GM12864 (cell line): Measurements from ENCODE around the gene CD58.

Experiments
- DNase-seq: peaks from one replicate; pipeline ENCODE4 v3.0.0-alpha.2; 2011; ENCODE audit warnings: low read depth
- H3K4me3 ChIP-seq: 2 replicates; pipeline ENCODE4 v1.5.1; 2011; ENCODE audit warnings: mild to moderate bottlenecking, low read depth, low read length, control low read depth
- CTCF ChIP-seq: IDR thresholded peaks from 2 replicates; pipeline ENCODE4 v1.5.1; 2011; ENCODE audit warnings: low read depth, mild to moderate bottlenecking, moderate library complexity, low read length, control low read depth, inconsistent platforms; ENCODE audit errors: missing control alignments

Gene CD58

GRCh38 chr1:116578581-116578980 lies 7.8 kb upstream of the CD58 start:
- no peak overlapping the region for H3K4me3 ChIP-seq
- no peak for DNase-seq
- no peak for TF ChIP-seq CTCF

DNA sequence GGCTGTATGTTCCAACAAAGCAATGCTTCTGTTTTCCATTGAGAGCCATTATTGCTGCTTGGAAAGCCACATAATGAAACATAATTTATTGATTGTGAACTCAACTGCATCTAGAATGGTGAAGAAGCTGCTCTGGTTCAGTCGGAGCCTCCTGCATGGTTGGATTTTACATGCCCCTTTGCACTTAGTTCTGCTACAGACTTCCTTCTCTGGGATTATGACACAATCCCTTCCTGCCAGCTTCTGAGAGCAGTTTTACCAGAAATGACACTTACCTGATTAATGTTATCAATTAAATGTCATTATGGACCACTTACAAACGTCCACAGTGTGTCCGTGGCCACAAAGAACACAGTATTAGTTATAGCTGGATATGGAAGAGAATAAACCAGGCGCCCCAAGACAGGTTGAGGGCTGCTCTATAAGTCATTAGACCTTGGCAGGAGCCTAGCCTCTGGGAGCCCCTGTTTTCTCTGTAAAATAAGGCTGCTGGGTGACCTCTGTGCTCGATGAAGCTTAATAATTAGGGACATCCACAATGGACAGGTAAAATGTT lies 7.0 kb upstream of the CD58 start:
- no peak for TF ChIP-seq CTCF
- DNase-seq = no peak
- no peak overlapping the region for H3K4me3 ChIP-seq

- H3K4me3 ChIP-seq = no peak overlapping the region
- peak; percentile 88 for TF ChIP-seq CTCF
- DNase-seq = no peak
Measured at GRCh38 chr1:116574581-116575291, 3.9 kb upstream of the CD58 start.

DNA sequence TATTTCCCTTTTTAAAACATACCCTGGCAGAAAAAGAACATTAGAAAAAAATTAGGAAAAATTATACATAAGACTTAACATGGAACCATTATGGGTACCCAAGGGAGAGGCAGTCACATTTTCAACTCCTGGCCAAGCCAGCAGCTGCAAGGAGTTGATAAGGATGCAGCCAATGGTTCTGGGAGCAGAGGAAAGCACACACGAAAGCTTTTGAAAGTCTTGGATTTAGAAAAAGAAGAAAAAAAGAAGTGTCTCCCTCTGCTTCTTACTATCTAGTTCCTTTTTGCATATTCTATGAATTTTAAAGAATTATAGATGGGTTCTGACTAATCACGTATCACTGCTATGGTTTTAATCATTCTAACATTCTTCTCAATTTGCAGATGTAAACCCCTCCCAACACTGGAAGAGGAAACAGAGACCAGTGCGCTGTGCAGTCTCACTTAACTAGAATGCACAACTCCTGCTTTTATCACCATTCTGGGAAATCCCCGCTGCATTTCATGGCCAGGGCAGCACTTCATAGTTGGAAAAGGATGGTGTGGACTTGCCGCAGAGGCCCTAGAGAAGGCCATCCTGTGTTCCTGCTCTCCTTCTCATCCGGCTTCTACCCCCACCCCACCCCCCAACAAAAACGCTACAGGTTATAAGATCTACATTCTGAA lies 2.7 kb upstream of the CD58 start:
- no peak overlapping the region for H3K4me3 ChIP-seq
- no peak for DNase-seq
- TF ChIP-seq CTCF = no peak

GRCh38 chr1:116572771-116573430 lies 2.1 kb upstream of the CD58 start:
- no peak for DNase-seq
- H3K4me3 ChIP-seq = no peak overlapping the region
- no peak for TF ChIP-seq CTCF

- DNase-seq = no peak
- peak overlapping the region; percentile 75; the same call in 1 of the 2 replicates for H3K4me3 ChIP-seq
- no peak for TF ChIP-seq CTCF
Measured at GRCh38 chr1:116572099-116572498, 1.3 kb upstream of the CD58 start.
